Left forelimb (tissue), 1 donor: ENCODE data around the gene OPCML.

Source experiments
- DNase-seq: peaks from one replicate; pipeline ENCODE4 v3.0.0-alpha.2; 2018; ENCODE audit warnings: low spot score

Gene OPCML

GRCh38 chr11:133072378-133072777 lies 459.9 kb downstream of the OPCML start:
- no peak for DNase-seq

GRCh38 chr11:133070791-133071190 lies 461.5 kb downstream of the OPCML start:
- DNase-seq: no peak

GRCh38 chr11:133070021-133070713 lies 462.1 kb downstream of the OPCML start:
- no peak for DNase-seq

- DNase-seq: no peak
Measured at GRCh38 chr11:133065847-133066485, 466.3 kb downstream of the OPCML start.

GRCh38 chr11:133064961-133065360 lies 467.3 kb downstream of the OPCML start:
- no peak for DNase-seq

GRCh38 chr11:133064152-133064877 lies 468.0 kb downstream of the OPCML start:
- DNase-seq: peak; percentile 91

- no peak for DNase-seq
Measured at GRCh38 chr11:133058501-133058900, 473.8 kb downstream of the OPCML start.

GRCh38 chr11:133053124-133053776 lies 479.1 kb downstream of the OPCML start:
- DNase-seq: no peak

- DNase-seq: no peak
Measured at GRCh38 chr11:133052537-133052936, 479.8 kb downstream of the OPCML start.

- no peak for DNase-seq
Measured at GRCh38 chr11:133049244-133050019, 482.9 kb downstream of the OPCML start.

- DNase-seq: no peak
Measured at GRCh38 chr11:133048270-133048669, 484.0 kb downstream of the OPCML start.

- no peak for DNase-seq
Measured at GRCh38 chr11:133047771-133048115, 484.6 kb downstream of the OPCML start.

GRCh38 chr11:133047036-133047770 lies 485.1 kb downstream of the OPCML start:
- no peak for DNase-seq

GRCh38 chr11:133046252-133046651 lies 486.0 kb downstream of the OPCML start:
- no peak for DNase-seq

GRCh38 chr11:133041928-133042882 lies 490.1 kb downstream of the OPCML start:
- no peak for DNase-seq

GRCh38 chr11:133041181-133041580 lies 491.1 kb downstream of the OPCML start:
- DNase-seq: no peak

- no peak for DNase-seq
Measured at GRCh38 chr11:133040289-133040900, 491.9 kb downstream of the OPCML start.

GRCh38 chr11:133038850-133039249 lies 493.5 kb downstream of the OPCML start:
- DNase-seq: no peak

GRCh38 chr11:133034929-133035328 lies 497.4 kb downstream of the OPCML start:
- DNase-seq: no peak

- DNase-seq: no peak
Measured at GRCh38 chr11:133029107-133029506, 503.2 kb downstream of the OPCML start.
